GM18526 (cell line): ENCODE results near the gene FAM78A.

ENCODE experiments used
- POLR2A ChIP-seq: IDR thresholded peaks from 3 replicates; pipeline ENCODE4 v1.6.1; 2011; ENCODE audit not compliant: insufficient read length; ENCODE audit errors: extremely low read depth

FAM78A gene

DNA sequence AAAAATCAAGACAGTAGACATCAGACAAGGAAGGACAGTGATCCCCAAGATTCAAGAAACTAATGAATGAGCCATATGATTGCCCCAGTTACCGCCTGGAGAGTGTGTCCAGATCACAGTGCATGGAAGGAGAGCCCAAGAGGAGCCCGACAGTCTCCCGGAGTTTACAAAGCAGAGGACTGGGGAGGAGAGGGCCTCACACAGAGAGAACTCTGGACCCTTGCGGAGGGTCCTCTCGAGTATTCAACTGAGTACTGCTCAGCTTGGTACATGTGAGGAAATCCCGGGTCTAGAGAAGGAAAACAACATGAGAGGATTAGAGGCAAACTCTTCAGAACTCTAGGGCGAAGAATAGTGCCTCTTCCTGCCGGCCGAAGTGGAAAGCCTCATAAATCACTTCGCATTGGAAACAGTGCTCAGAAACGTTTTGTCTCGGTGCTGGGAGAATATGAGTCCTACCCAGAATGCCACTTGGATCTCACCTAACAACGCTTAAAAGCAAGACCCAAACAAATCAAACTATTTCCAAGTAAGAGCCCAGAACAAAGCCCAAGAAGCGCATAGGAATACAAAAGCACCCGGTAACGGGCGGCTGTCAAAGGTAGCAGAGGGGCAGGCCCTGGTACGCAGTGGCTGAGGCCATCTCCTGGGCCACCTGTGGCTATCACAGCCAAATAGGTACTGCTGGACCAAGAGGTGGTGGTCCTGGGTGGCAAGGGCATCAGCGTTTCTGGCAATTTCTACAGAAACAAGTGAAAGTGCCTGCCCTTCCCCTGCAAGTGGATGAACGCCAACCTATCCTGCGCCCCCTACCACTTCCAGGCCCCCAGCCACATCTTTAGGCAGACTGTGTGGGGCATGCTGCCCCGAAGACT lies 36.0 kb downstream of the FAM78A start:
- no peak for TF ChIP-seq POLR2A

DNA sequence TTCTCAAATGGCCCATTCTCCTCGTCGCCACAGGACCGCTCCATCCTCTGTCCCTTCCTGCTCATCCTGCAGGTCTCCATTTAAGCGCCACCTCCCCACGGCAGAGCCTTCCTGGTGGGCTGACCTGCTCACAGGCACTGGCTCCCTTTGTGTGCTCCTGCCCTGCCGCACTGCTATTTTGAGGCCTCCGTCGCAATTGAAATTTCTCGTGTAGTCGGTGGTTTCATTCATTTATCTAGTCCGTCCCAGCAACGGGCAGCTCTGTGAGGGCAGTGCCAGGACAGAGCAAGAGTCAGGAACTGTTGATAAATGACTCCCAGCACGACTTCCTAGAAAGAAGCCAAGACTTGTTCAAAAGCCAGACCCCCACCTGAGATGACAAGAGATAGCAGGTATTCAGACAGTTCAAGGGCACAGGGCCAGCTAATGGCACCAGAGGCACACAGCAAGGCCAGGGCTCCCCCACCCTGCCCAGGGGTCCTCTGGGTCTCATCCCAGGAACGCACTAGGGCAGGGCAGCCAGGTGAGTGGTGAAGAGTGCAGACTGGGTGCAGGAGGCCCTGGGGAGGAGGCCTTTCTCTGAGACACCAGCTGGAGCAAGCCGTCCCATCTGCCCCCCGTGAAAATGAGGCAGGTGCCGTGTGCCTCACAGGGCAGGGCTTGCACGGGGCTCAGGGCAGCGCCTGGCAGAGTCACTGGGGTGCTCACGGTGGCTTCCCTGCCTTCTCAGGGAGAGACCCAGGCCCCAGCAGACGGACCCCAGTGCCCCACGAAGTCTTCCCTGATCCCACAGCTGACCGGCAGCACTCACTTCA lies 36.9 kb downstream of the FAM78A start:
- no peak for TF ChIP-seq POLR2A

DNA sequence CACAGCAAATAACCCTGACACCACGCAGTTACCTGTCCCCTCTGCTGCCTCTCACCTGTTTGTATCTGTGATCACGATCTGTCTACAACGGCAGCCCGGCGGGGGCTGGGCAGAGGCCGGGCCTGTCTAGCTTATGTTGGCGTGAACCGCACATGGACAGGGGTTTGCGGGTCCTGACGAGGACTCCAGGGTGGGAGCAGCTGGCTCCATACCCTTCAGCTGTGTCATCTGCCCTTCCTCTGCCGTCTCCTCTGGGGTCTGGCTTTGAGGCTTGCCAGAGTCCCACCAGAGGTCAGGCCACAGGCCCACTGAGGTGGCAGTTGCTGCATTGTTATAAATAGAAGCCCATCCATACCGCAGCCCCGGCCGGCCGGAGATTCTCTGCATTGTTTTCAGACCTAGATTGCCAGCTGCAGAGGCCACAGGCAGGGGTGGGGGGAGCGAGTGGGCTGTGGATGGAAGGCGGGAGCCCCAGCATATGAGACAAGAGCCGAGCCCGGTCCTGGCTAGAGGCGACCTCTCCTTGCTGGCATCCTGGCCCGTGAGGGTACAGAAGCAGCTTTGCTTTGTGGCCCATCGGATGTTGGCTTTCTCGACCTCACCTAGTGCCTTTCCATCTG lies 37.8 kb downstream of the FAM78A start:
- no peak for TF ChIP-seq POLR2A

DNA sequence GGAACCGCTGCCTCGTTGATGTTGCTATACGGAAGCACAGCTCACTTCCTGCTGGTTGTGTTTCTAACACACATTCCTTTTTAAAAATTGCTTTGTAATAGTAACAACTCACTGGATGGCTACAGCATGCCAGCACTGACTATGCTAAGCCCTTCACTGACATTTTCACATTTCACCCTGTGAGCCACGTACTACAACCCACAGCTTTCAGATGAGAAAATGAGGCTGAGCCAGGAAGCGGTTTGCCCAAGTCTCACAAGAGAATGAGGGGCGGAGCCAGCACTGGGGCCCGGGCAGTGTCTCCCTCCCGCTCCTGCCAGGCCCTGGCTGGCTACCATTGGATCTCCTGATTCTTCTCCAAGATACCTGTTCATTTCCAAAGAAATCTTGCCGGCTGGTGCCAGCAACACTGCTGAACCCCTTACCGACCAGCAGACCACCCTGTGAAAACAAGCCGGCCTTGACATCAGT lies 38.3 kb downstream of the FAM78A start:
- TF ChIP-seq POLR2A = peak; percentile 69

DNA sequence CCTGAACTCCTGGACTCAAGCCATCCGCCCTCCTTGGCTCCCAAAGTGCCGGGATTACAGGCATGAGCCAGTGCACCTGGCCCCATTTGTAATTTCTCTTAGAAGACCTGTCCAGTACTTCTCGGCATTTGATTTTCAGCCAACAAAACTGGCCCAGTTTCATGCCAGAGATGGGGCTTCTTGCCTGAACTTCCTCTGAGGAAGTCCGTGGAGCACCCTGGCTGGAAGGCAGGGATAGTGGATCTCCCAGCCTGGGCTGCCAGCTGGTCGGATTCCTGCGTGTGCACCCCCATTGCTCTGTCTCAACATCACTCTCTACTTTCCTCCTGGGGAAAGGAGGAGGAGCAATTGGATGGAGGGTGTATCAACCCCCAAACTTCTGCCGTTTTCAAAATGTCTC lies 39.0 kb downstream of the FAM78A start:
- no peak for TF ChIP-seq POLR2A

DNA sequence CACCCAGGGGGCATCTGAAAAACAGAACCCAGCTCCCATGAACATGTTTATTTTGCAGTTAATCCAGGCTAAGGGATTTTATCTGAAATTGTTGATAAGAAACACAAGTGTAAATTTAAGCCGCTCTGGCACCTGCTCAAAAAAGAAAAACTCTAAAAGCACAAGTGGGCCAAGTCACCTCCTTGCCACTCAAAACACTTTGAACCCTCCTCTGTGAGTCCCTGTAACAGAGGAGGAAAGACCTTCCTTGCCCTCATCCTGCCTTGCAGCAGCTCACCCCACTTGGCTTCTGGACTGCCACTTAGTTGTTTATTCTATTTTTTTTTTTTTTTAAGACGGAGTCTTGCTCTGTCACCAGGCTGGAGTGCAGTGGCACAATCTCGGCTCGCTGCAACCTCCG lies 39.5 kb downstream of the FAM78A start:
- no peak for TF ChIP-seq POLR2A

DNA sequence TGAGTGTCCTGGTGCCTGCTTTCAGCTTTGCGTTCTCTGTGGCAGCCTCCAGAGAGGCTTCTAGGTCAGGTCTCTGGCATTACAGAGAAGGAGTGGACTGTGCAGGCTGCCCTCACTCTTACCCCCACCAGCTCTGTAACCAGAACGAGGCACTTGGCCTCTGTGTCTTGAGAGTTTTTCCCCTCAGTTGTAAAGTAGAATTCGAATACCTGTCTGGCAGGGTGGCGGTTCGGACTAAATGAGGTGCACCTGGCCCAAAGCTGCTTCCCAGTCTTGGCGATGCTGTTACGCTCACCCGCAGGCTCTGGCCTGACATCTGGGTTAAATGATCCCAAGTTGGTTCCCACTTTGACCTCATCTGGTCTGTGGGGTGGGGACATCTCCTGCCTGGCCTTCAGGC lies 40.1 kb downstream of the FAM78A start:
- no peak for TF ChIP-seq POLR2A

DNA sequence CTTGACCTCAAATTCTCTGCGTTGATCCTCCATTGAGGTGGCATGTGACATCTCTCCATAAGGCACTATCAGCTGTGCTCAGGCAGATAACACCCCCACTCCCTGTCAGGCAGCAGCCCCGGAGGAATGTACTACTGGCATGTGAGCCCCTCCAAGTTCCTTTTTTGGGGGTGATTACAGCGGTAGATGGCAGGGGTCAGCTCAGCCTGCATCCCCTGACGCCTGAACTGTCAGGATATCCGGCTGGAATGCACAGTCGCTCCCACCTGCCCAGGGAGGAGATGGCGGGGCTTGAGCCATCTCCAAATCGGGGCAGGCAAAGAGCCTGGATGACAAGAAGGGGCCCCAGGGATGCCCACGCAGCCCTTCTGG lies 40.8 kb downstream of the FAM78A start:
- no peak for TF ChIP-seq POLR2A

DNA sequence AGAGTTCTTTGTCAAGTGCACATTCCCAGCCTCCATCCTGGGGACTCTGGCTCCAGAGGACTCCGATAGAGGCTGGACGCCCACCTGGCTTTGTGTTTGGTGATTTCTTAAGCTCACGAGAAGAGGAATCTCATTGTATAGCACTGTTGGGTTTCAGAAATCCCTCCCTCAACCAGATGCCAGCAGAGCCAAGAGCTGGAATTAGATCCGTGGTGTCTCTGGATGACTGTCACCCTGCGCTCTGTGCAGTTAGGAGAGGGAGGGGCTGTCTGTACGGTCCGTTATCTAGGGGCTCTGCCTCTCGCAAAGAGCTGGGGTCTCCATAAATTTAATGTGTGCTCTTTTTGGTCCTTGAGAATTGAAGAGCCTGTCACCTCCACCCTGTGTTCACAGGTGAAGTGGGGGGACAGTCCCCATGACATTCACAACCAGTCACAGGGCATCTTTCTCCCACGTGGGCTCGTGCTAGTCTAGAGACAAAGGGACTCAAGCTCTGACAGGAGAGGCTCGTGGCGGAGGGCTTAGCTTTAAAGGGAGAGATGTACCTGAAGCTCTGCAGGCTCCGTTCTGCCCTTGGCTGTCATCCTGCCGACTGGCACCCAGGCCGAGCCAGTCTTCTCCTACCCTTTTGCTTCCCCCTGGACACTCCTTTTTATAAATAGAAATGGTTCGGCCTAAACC lies 41.4 kb downstream of the FAM78A start:
- TF ChIP-seq POLR2A = no peak

DNA sequence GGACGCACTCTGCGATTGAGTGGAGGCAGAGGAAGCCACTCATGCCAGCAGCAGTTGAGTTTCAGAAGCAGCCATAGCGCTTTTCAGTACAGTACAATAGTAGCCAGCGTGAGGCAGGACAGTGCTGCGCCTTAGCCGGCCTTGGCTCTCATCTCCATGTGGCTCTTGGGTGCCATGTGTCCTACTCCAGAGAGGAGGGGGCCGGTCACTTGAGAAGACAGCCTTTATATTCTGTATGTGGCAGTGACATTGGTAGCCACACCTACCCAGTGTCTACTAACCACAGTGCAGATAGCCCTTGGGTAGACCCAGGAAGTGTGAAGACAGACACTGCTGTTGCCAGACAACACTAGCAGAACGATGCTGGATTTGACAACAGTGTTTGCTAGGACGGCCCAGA lies 42.3 kb downstream of the FAM78A start:
- TF ChIP-seq POLR2A = no peak

DNA sequence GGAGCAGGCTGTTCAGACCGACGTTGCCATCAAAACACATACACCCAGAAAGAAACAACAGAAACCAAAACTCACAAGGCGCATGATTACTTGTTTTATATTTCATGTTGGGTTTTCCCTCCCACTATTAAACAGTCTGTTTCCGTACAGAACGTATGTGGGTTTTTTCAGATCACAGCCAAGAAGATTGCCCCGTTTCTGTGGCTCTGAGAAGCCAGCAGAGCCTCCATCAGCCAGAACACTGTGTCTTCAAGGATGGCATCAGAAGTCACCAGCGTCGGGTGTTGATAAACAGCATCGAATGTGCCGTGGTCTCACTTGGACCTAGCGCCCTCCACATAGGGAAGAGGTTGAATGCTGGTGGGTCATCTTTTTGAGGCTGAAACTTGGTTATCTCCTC lies 42.8 kb downstream of the FAM78A start:
- TF ChIP-seq POLR2A = no peak

DNA sequence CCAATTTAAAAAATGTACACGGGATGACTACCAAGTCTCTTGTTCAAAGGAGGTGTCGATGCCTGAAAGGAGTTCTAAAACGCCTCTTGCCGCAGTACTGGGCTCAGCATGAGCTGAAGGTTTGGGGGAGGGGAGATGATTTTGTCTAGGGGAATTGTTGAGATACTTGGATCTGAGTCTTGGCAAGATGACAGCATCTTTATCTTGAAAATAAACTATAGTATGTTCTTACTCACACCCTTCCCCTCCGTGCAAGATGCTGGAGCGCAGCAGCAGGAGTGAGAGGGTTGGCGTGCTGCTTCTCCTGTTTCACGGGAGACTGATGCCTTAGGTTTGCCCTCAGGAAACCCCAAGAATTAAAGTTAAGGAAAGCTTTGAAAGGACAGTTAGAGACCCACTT lies 47.3 kb downstream of the FAM78A start:
- TF ChIP-seq POLR2A = no peak

DNA sequence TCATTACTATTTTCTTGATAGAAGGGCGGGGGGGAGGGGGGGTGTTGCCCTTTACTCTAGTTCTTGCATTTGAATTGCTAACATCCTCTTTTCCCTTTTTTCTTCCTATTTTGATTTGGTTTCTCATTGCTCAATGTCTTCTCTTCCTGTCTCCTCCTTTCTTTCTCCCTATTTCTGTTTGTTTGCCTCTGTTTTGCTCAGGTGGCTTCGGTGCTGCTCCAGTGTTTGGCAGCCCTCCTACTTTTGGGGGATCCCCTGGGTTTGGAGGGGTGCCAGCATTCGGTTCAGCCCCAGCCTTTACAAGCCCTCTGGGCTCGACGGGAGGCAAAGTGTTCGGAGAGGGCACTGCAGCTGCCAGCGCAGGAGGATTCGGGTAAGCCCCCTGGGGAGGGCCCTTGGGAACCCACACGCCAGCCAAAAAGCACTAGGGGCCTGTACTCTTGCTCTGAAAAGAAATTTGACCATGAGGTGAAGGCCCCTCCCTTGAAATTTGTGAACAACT lies 48.3 kb downstream of the FAM78A start:
- no peak for TF ChIP-seq POLR2A

DNA sequence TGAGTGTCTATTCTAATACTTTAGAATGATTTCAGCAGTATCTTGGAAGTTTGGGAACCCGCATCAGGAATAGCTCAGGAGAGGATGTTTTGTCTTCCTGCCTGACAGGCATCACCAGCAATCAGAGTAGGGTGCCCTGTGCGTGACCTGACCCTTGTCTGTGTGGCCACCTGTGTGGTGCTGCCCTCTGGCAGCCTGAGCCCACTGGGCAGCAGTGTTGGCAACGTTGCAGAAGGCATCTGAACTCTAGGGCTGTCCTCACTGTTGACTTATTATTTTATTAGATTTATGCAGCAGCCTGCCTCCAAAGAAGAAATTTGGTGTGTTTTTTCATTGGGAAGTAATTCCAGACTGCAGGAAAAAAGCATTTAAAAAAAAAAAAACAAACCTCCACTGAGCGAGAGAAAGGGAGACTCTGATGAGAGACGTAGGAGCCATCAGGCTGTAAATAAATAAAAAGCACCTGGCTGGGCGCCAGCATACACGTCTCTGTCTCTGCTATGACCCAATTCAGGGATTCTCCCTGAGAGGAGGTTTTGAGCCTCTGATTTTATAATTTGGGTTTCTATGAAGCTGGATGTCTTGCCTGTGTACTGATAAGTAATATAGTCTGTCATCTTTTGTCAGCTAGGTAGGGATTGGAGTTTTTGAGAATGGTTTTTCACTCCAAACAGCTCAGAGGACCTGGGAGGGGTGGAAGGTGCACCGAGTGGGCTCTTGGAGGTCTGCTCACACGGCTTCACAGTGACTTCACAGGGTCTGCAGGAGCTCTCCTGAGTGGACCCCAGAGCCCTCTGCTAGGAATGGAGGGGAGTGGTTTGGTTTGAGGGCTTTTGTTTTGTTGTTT lies 49.0 kb downstream of the FAM78A start:
- no peak for TF ChIP-seq POLR2A
